DOHH2 (cell line): Measurements from ENCODE around the gene HSDL1.
A peak's percentile ranks its signal among the peaks of the same experiment; 100 is the strongest.
"Not testable (repeated sequence)": the region's sequence is repeated elsewhere in the genome, so short reads cannot be mapped to it uniquely, and the experiment has no call there.

Experiments
- H3F3A ChIP-seq: fragments of 200-600 bp; sonication (generic), shearing (Covaris generic); 2 replicates; pipeline ENCODE4 v1.6.0; 2016; ENCODE audit warnings: antibody characterized with exemption, mild to moderate bottlenecking; ENCODE audit not compliant: control insufficient read depth, insufficient read depth
- H3K27ac ChIP-seq: fragments of 200-600 bp; sonication (generic); 2 replicates; pipeline ENCODE4 v1.5.1; 2014; ENCODE audit warnings: low read depth, mild to moderate bottlenecking, low read length, moderate library complexity
- H3K27me3 ChIP-seq: fragments of 200-600 bp; sonication (generic); 2 replicates; pipeline ENCODE4 v1.6.1; 2014; ENCODE audit warnings: mild to moderate bottlenecking, low read length, mixed read lengths; ENCODE audit not compliant: control insufficient read depth
- H3K36me3 ChIP-seq: fragments of 200-600 bp; sonication (generic); 2 replicates; pipeline ENCODE4 v1.6.1; 2014; ENCODE audit warnings: mild to moderate bottlenecking, low read length, moderate library complexity, mixed read lengths; ENCODE audit not compliant: control insufficient read depth
- H3K4me1 ChIP-seq: fragments of 200-600 bp; sonication (generic); 2 replicates; pipeline ENCODE4 v1.6.1; 2014; ENCODE audit warnings: mild to moderate bottlenecking, low read length, mixed read lengths; ENCODE audit not compliant: control insufficient read depth
- H3K4me2 ChIP-seq: fragments of 200-600 bp; sonication (generic); 2 replicates; pipeline ENCODE4 v1.6.0; 2014; ENCODE audit warnings: mild to moderate bottlenecking, low read length, moderate library complexity
- H3K4me3 ChIP-seq: fragments of 200-600 bp; sonication (generic); 2 replicates; pipeline ENCODE4 v1.5.1; 2014; ENCODE audit warnings: mild to moderate bottlenecking, low read length, mixed read lengths
- H3K79me2 ChIP-seq: fragments of 200-600 bp; sonication (generic); 2 replicates; pipeline ENCODE4 v1.6.1; 2014; ENCODE audit warnings: mild to moderate bottlenecking, low read length, mixed read lengths; ENCODE audit not compliant: control insufficient read depth
- H3K9me2 ChIP-seq: fragments of 200-600 bp; sonication (generic); replicated peaks from 2 replicates; pipeline ENCODE4 v1.6.1; 2014; ENCODE audit warnings: mild to moderate bottlenecking, low read length, mixed read lengths; ENCODE audit not compliant: control insufficient read depth
- H3K9me3 ChIP-seq: fragments of 200-600 bp; sonication (generic); 2 replicates; pipeline ENCODE4 v1.6.1; 2014; ENCODE audit warnings: antibody characterized with exemption, low read length, mixed read lengths; ENCODE audit not compliant: control insufficient read depth, insufficient read depth
- H4K20me1 ChIP-seq: fragments of 200-600 bp; sonication (generic); 2 replicates; pipeline ENCODE4 v1.6.0; 2014; ENCODE audit warnings: low read depth, mild to moderate bottlenecking, antibody characterized with exemption, low read length, moderate library complexity; ENCODE audit not compliant: control insufficient read depth, insufficient read depth
- EZH2phosphoT487 ChIP-seq: fragments of 200-600 bp; sonication (generic); IDR thresholded peaks from 2 replicates; pipeline ENCODE4 v1.6.1; 2017; ENCODE audit warnings: borderline replicate concordance, mild to moderate bottlenecking, antibody characterized with exemption, low read length, moderate library complexity, mixed read lengths
- TF ChIP-seq, protein P1 (sequence below): fragments of 200-600 bp; sonication (generic); IDR thresholded peaks from one replicate; pipeline ENCODE4 v1.5.1; 2014; ENCODE audit warnings: antibody characterized with exemption, mild to moderate bottlenecking, low read depth, low read length; ENCODE audit not compliant: poor library complexity, severe bottlenecking

HSDL1 gene

GRCh38 chr16:84119368-84119767 is 25.6 kb downstream of the HSDL1 start:
- peaks cover 18% of the 10 kb centered on the region for H3K36me3 ChIP-seq
- no peak overlapping the region for H3K27ac ChIP-seq
- H3K9me2 ChIP-seq, result no peaks in the 10 kb centered on the region
- H4K20me1 ChIP-seq, result peaks cover 6% of the 10 kb centered on the region; the same call in 1 of the 2 replicates
- H3F3A ChIP-seq, result peaks cover 3% of the 10 kb centered on the region; the same call in 1 of the 2 replicates
- H3K79me2 ChIP-seq, result peaks cover 31% of the 10 kb centered on the region
- H3K27me3 ChIP-seq, result no peaks in the 10 kb centered on the region
- no peak overlapping the region for H3K4me3 ChIP-seq
- peaks cover 13% of the 10 kb centered on the region for H3K4me1 ChIP-seq
- TF ChIP-seq EZH2phosphoT487, result no peak
- H3K9me3 ChIP-seq, result no peaks in the 10 kb centered on the region
- H3K4me2 ChIP-seq, result no peak overlapping the region

GRCh38 chr16:84118315-84118714 is 26.7 kb downstream of the HSDL1 start:
- Histone ChIP-seq H3K36me3 (peaks cover 13% of the 10 kb centered on the region; the same call in 1 of the 2 replicates), H3K4me1 (peaks cover 16% of the 10 kb centered on the region), H3K79me2 (peaks cover 42% of the 10 kb centered on the region), H3K4me2 (peak overlapping the region; percentile 96)
- H3K27ac ChIP-seq, H3K9me2 ChIP-seq, H3K9me3 ChIP-seq, H3K27me3 ChIP-seq, H3K4me3 ChIP-seq, H4K20me1 ChIP-seq, H3F3A ChIP-seq: not testable (repeated sequence)

DNA sequence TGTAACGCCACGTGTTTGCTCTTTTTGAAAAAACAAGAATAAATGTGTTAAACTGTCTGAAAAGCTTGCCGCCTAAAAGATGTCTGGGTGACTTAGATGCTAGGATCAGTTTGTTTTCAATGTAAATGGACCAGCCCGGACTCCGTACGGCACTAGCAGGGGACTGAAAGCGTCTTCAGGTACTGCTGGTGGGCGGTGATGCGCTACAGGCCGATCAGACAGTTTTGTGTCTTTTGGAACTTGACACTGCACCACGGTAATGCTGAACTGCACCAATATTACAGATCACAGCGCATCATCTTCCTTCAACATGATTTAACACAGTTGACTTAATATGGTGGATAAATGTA is 27.5 kb downstream of the HSDL1 start:
- peak overlapping the region; percentile 96 for H3K4me2 ChIP-seq
- H3K9me3 ChIP-seq, result no peaks in the 10 kb centered on the region
- peak overlapping the region; percentile 75 for H3K27ac ChIP-seq
- H3F3A ChIP-seq, result peaks cover 7% of the 10 kb centered on the region; the same call in 1 of the 2 replicates
- H3K79me2 ChIP-seq, result peaks cover 50% of the 10 kb centered on the region
- H3K36me3 ChIP-seq, result peaks cover 13% of the 10 kb centered on the region; the same call in 1 of the 2 replicates
- no peak for TF ChIP-seq EZH2phosphoT487
- TF ChIP-seq, protein P1, sequence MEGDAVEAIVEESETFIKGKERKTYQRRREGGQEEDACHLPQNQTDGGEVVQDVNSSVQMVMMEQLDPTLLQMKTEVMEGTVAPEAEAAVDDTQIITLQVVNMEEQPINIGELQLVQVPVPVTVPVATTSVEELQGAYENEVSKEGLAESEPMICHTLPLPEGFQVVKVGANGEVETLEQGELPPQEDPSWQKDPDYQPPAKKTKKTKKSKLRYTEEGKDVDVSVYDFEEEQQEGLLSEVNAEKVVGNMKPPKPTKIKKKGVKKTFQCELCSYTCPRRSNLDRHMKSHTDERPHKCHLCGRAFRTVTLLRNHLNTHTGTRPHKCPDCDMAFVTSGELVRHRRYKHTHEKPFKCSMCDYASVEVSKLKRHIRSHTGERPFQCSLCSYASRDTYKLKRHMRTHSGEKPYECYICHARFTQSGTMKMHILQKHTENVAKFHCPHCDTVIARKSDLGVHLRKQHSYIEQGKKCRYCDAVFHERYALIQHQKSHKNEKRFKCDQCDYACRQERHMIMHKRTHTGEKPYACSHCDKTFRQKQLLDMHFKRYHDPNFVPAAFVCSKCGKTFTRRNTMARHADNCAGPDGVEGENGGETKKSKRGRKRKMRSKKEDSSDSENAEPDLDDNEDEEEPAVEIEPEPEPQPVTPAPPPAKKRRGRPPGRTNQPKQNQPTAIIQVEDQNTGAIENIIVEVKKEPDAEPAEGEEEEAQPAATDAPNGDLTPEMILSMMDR, result no peak
- peak overlapping the region; percentile 90 for H3K4me3 ChIP-seq
- no peaks in the 10 kb centered on the region for H3K27me3 ChIP-seq
- peaks cover 16% of the 10 kb centered on the region for H3K4me1 ChIP-seq
- H4K20me1 ChIP-seq, result peaks cover 6% of the 10 kb centered on the region; the same call in 1 of the 2 replicates
- H3K9me2 ChIP-seq, result no peaks in the 10 kb centered on the region

GRCh38 chr16:84116720-84117493 is 28.1 kb downstream of the HSDL1 start, which contains the start of gene MBTPS1:
MBTPS1 (minus strand) TSS chr16:84116942; CDS start chr16:84101783, 15,159 bp downstream.
- peak within 1 kb of the TSS; percentile 75 for H3K27ac ChIP-seq
- peaks cover 56% of the 10 kb centered on the region for H3K79me2 ChIP-seq

More at GRCh38 chr16:84116720-84117493, 28.1 kb downstream of the HSDL1 start, which contains the start of gene MBTPS1:
- H3K9me3 ChIP-seq, result no peaks in the 10 kb centered on the region
- peaks cover 7% of the 10 kb centered on the region; the same call in 1 of the 2 replicates for H3F3A ChIP-seq
- peaks cover 6% of the 10 kb centered on the region; the same call in 1 of the 2 replicates for H4K20me1 ChIP-seq
- TF ChIP-seq EZH2phosphoT487, result no peak
- TF ChIP-seq, protein P1, result no peak
- peak within 1 kb of the TSS; percentile 96 for H3K4me2 ChIP-seq
- no peaks in the 10 kb centered on the region for H3K27me3 ChIP-seq
- H3K9me2 ChIP-seq, result no peaks in the 10 kb centered on the region
- H3K4me3 ChIP-seq, result peak within 1 kb of the TSS; percentile 90
- H3K4me1 ChIP-seq, result peaks cover 17% of the 10 kb centered on the region
- H3K36me3 ChIP-seq, result peaks cover 13% of the 10 kb centered on the region; the same call in 1 of the 2 replicates
